ENCODE measurements around the gene CBX1.

- no peak for TF ChIP-seq CTCF (IDR thresholded peaks at IDR 0.05)
- no peak for TF ChIP-seq ZFX (IDR thresholded peaks at IDR 0.05; ENCODE audit: borderline replicate concordance)
These were observed 21.4 kb upstream of the CBX1 start for GRCh38 chr17:48122665-48123045.
